B cell (primary cell): ENCODE measurements around the gene GLIS1.

ENCODE experiments used
- EZH2 ChIP-seq: IDR thresholded peaks from 2 replicates; pipeline ENCODE4 v1.6.1; 2012; ENCODE audit warnings: borderline replicate concordance, low read depth, mild to moderate bottlenecking, moderate library complexity, low read length; ENCODE audit not compliant: insufficient read depth, poor library complexity, severe bottlenecking
- TF ChIP-seq, protein P1 (sequence below): fragments of 200-600 bp; IDR thresholded peaks from one replicate; pipeline ENCODE4 v1.8.0; 2022; ENCODE audit warnings: antibody characterized with exemption, mild to moderate bottlenecking

DNA sequence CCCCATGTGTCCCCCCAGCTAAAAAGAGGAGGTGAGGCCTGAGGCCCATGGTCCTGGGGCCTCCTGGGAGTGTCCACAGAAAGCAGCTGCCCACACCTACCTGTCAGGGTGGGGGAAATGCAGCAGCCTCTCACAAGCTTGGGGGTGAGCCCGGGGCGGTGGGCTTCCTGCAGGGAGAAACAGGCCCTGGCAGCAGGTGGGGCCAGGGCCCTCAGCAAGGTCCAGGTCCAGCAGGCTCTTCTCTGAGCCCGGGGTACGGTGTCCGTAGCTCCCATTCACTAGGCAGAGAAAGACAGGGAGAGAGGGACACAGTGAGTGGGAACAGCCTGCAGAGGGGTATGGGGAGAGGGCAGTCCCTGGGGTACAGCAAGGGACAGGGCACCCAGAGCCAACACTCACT is 139.0 kb downstream of the GLIS1 start:
- TF ChIP-seq, protein P1, sequence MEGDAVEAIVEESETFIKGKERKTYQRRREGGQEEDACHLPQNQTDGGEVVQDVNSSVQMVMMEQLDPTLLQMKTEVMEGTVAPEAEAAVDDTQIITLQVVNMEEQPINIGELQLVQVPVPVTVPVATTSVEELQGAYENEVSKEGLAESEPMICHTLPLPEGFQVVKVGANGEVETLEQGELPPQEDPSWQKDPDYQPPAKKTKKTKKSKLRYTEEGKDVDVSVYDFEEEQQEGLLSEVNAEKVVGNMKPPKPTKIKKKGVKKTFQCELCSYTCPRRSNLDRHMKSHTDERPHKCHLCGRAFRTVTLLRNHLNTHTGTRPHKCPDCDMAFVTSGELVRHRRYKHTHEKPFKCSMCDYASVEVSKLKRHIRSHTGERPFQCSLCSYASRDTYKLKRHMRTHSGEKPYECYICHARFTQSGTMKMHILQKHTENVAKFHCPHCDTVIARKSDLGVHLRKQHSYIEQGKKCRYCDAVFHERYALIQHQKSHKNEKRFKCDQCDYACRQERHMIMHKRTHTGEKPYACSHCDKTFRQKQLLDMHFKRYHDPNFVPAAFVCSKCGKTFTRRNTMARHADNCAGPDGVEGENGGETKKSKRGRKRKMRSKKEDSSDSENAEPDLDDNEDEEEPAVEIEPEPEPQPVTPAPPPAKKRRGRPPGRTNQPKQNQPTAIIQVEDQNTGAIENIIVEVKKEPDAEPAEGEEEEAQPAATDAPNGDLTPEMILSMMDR, result no peak
- TF ChIP-seq EZH2, result no peak
